NCI-H345 treated with DMSO at 0.1 percent for 48 hours (cell line): ENCODE measurements around the gene FRMD3.
A peak's percentile ranks its signal among the peaks of the same experiment; 100 is the strongest.

Source experiments
- DNase-seq: peaks from one replicate; lab custom pipeline; 2025; ENCODE audit not compliant: unreplicated experiment; lab: John Stamatoyannopoulos, UW

The FRMD3 gene

DNA sequence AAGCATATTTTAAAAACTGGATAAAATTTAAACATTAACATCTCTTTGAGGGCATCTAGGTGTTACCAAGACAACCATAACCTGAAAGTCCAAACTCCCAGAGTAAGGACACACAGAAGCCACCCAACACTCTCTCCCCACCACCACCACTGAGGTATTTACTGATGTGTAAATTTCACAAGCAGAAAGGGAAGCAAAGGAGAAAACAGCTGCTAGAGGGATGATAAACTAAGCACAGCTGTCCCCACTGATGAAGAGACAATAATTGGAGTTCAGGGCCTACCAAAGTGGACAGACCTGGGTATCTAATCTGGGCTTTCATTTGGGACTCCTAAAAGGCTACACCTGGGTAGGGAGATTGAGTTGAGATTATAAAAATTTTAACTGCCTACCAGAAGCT, 63.6 kb downstream of the FRMD3 start:
- DNase-seq, result no peak

DNA sequence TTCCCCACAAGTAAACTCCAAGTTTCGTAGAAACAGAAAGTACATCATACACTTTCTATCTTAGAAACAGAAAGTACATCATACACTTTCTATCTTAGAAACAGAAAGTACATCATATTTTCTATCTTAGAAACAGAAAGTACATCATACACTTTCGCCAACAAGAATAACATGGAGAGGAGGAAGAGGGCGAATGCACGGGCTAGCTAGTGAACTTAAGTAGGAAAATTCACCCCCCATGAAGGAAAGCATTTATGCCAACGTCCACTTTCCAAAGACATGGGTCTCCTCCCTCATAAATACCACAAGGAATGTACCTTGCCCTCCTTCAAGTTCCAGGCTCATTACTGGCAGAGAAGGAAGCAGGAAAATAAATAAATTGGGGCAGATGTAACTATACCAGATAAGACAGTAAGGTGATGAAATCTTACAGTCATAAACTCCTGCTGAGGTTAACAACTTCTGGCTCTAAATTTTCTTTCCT, 64.7 kb downstream of the FRMD3 start:
- no peak for DNase-seq

DNA sequence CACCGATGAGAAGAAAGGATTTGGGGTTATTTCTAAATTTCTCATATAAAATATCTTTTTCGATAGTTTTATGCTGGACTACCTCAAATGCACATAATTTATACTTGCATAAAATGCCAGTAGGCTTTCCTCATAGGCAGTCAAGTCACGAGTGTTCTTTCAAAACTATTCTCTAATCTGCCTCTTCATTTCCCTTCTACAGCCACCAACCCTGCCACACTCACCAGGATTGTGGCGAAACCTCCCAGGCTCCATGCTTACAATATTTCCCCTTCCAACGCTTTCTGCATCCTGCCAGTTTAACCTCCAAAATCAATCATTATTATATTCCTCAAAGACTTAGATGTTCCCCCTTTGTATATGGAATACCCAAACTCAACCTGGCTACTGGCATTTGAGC, 65.4 kb downstream of the FRMD3 start:
- DNase-seq, result no peak

DNA sequence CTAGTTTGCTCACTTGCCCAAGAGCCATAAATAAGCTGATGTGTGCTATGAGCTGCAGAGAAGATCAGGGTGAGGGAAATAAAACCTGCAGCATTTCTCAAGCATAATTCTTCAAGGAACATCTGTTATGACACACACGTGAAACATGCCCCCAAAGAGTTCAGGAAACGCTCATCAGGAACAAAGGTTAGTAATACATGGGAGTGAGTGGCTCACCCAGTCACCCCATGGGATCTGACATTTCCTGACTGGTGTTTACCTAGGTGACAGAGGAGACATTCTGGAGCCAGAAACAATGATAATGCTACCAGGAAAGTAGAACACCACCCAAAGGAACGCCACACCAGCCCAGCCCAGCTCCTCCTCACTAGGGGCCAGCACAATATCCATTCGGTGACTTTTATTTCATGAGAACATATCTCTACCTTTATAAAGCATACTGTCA, 66.0 kb downstream of the FRMD3 start:
- DNase-seq, result no peak

- DNase-seq, result no peak
Measured at GRCh38 chr9:83471241-83471640, 67.0 kb downstream of the FRMD3 start.

DNA sequence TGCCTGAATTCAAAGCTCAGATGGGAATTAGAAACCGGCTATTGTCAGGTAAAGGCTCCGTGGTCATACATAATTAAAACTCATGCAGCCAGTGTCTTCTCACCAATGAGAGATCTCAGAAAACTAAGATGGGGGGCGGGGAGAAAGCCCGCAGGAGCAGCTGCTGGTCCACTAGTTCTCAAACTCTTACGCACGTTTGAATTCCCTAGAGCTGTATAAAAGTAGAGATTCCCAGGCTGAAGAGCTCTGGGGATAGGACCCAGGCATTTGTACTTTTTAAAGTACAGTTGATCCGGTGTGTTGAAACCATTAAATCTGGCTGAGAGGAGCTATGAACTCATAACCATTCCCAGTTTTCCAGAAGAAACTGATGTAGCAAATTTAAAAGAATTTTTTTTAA, 68.5 kb downstream of the FRMD3 start:
- no peak for DNase-seq

- no peak for DNase-seq
Measured at GRCh38 chr9:83468821-83469220, 69.4 kb downstream of the FRMD3 start.

GRCh38 chr9:83466877-83467276, 71.3 kb downstream of the FRMD3 start:
- no peak for DNase-seq

- no peak for DNase-seq
Measured at GRCh38 chr9:83466351-83466750, 71.8 kb downstream of the FRMD3 start.

GRCh38 chr9:83459830-83460229, 78.4 kb downstream of the FRMD3 start:
- DNase-seq, result no peak

DNA sequence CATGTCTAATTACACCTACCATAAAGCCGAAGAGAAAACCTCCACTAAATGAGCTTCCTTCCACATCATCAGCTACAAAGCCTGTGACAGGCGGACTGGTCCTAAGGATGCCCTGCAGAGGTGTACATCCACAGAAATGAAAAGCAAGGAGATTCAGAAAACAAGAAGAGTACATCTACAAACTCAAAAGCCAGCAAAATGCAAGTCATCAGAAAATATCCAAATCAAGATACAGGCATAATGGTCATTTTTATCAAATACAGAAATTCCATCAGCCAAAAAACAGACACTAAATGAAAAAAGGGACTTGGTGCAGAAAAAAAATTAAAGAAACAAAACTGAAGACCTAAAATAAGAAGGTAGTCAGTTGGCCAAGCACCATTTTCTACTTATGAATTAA, 79.7 kb downstream of the FRMD3 start:
- DNase-seq, result no peak

- DNase-seq, result no peak
Measured at GRCh38 chr9:83457005-83457404, 81.2 kb downstream of the FRMD3 start.

GRCh38 chr9:83456226-83456625, 82.0 kb downstream of the FRMD3 start:
- DNase-seq, result no peak

- DNase-seq, result no peak
Measured at GRCh38 chr9:83454076-83454475, 84.1 kb downstream of the FRMD3 start.

DNA sequence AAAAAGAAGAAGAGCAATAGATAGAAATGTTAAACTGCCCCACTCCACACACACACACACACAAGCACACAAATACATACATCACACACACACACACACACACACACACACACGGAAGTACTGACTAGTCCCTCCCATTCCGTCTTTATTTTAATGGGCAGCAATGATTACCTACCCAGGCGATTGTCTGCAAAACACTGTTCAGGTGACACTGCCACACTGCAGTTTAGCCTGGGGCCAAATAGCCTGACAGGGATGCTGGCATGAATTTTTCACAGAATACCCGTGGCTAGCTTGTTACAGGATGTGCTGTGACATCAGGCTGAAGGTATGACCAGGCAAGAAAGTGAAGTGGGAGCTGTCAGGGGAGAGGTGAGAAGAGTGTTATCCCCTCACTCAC, 86.9 kb downstream of the FRMD3 start:
- DNase-seq, result no peak

DNA sequence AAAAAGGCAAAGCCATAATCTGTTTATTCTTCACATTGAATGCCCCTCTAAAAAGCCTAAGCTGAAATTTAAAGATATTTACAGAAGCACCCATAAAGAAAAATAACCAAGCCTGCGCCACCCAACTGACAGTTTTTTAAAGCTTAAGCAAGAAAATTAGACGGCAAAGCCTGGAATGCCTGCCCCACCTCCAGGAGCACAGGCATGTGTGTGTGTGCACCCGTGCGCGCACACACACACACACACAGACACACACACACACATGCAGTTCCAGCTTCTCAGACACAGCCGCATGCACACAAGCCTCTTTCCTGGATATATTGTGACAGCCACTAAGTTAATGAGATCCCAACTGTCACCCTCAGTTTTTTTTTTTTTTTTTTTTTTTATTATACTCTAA, 88.2 kb downstream of the FRMD3 start:
- DNase-seq, result peak; percentile 11

DNA sequence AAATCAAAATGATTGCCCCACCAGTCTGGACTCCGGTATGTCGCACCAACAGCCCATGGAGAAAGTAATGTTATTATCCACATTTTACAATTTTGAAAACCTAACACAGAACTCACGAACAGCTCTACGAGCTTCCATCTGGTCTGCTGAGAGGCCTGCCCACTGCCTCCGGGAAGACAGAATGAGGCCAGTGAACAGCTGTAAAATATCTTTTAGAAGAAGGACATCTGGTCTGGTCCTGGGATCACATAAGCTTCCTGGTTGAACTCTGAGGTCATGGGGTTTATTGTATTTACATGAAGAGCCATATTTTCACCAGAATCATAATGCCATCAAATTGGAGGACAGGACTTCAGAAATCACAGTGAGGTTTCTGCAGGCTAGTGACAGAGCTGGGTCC, 89.0 kb downstream of the FRMD3 start:
- DNase-seq, result no peak

DNA sequence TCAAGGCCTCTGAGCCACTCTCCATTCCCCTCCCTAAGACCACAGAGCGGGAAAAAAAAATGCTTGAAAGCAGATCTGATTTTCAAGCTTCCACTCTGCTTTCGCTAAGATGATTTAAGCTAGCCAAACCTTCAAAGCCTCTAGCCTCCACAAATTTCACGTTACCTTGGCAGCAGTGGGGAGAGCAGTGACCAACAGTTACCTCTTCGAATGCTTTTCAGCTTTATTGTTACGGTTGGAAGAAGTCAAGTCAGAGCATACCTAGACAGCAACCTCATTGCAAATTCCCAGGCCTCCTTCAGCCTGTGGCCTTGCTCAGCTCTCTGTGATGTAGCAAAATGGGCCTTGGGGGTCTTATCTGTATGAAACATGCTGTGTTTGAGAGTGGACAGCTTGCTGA, 89.6 kb downstream of the FRMD3 start:
- DNase-seq, result no peak

GRCh38 chr9:83447351-83447750, 90.8 kb downstream of the FRMD3 start:
- DNase-seq, result no peak

DNA sequence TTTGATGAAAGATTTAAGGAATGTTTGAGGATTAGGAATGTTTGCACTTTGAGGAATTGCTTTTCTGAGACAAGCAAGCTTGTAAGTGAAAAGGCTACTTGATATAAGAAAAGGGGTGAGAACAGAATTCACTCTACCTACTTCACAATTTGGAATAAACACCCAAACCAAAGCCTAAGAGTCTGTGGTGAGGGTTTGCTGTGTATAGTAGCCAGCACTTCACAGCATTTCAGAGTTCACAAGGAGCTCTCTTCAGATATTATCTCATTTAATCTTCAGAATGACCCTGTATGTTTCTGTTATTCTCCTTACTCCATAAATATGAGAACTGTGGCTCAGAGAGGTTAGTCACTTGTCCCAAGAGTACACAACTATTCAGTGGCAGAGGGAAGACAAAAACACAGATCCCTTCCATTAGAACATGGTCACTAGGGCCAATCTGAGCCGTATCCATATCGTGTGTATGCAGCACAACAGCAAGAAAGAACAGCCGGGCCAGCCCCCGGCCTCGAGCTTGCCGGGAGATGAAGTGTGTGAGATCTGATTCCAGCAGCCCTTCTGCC, 92.4 kb downstream of the FRMD3 start:
- no peak for DNase-seq

- no peak for DNase-seq
Measured at GRCh38 chr9:83444110-83444509, 94.1 kb downstream of the FRMD3 start.

GRCh38 chr9:83441390-83441789, 96.8 kb downstream of the FRMD3 start:
- DNase-seq, result no peak

DNA sequence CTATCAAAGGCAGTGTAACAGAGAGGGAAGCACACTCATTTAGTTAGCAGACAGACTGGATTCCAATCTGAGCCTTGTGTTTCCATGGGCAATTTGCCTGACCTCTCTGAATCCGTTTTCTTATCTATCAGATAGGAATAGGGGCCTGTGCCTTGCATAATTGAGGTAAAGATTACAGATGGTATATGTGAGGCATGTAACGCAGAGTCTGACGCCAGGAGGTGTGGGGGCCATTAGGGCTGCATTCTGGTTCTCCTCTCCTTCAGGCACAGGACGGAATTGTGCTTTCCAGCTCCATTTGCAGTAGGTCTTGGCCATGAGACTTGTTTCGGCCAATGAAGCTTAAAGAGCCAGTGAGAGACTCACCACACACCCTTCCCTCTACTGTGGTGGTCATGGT, 97.6 kb downstream of the FRMD3 start:
- DNase-seq, result no peak

DNA sequence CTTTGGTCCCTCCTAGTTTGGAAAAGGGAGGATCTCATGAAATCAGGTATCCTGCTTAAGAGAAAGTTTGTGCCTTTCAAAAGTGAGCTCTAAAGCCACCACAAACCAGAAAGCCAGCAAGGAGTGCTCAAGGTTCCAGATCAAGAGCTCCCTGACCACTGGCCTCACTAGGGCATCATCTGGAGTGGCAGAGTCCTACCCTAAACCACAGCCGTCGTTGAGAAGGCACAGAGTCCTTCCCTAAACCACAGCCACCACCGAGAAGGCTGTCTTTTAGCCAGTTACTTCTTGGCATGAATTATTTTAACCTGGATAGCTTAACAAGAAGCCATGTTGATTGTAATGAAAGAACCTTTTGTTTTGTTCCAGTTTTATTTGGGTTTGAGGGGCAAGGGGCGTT, 102.9 kb downstream of the FRMD3 start:
- no peak for DNase-seq
